ENCODE measurements around the gene KCNH6.
A peak's percentile ranks its signal among the peaks of the same experiment; 100 is the strongest.

KCNH6 gene

DNA sequence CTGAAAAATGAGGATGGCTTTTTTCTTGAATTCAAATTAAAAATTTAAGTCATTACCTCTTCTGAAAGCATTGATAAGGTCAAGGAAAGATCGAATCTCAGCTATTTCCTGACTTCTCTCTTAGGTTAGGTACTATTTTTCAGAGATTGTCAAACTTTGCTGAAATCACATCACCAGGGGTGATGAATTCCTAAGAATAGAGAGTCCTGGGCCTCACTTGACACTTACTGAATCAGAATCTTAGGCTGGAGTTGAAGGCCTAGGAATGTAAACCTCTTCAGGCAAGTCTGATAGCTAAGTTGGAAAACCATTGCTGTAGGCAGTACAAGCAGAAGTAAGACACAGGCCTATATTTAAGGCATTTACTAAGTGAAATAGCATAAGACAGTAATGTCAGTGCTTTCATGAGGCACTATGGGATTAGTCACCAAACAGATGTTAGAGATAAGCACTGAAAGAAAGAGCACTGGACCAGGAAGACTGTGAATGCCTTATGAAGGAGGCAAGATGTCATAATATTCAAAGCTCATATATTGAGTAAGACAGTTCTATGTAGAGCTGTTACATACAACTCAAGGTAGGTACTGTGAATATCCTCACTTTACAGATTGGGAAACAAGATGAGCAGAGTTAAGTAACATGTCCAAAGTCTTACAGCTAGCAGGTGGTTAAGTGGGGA is 48.6 kb downstream of the KCNH6 start:
- no peaks in the 10 kb centered on the region for H3K27me3 ChIP-seq (replicated peaks; ENCODE audit: insufficient read depth, low read length)
- H3K4me2 ChIP-seq (ENCODE audit: low read depth, low read length), result no peak overlapping the region
- 0 out of 2 replicates have a peak, but pooled peaks cover 3% of the 10 kb centered on the region for H4K20me1 ChIP-seq (ENCODE audit: insufficient read depth, low read length)
- no peak overlapping the region for H3K27ac ChIP-seq (ENCODE audit: low read length)
- no peaks in the 10 kb centered on the region for H3K36me3 ChIP-seq (replicated peaks; ENCODE audit: insufficient read depth, low read length)
- no peak overlapping the region for H3K4me3 ChIP-seq (ENCODE audit: low read length)
- TF ChIP-seq EZH2phosphoT487 (IDR thresholded peaks at IDR 0.05; ENCODE audit: low read length), result no peak
- TF ChIP-seq EZH2 (optimal IDR thresholded peaks at IDR 0.05; ENCODE audit: low read depth, low read length), result no peak
- TF ChIP-seq, protein P1, sequence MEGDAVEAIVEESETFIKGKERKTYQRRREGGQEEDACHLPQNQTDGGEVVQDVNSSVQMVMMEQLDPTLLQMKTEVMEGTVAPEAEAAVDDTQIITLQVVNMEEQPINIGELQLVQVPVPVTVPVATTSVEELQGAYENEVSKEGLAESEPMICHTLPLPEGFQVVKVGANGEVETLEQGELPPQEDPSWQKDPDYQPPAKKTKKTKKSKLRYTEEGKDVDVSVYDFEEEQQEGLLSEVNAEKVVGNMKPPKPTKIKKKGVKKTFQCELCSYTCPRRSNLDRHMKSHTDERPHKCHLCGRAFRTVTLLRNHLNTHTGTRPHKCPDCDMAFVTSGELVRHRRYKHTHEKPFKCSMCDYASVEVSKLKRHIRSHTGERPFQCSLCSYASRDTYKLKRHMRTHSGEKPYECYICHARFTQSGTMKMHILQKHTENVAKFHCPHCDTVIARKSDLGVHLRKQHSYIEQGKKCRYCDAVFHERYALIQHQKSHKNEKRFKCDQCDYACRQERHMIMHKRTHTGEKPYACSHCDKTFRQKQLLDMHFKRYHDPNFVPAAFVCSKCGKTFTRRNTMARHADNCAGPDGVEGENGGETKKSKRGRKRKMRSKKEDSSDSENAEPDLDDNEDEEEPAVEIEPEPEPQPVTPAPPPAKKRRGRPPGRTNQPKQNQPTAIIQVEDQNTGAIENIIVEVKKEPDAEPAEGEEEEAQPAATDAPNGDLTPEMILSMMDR (IDR thresholded peaks at IDR 0.05; ENCODE audit: low read length), result no peak
- H3K4me1 ChIP-seq (ENCODE audit: low read length), result no peaks in the 10 kb centered on the region
- no peak for DNase-seq
- no peak overlapping the region for H3K9ac ChIP-seq (ENCODE audit: low read length)
- H3K9me2 ChIP-seq (replicated peaks; ENCODE audit: insufficient read depth, low read length), result no peaks in the 10 kb centered on the region
- peaks cover 77% of the 10 kb centered on the region for H3K79me2 ChIP-seq (ENCODE audit: low read length)
- H3F3A ChIP-seq (ENCODE audit: insufficient read depth, low read length), result no peaks in the 10 kb centered on the region
- H2AFZ ChIP-seq (ENCODE audit: low read length), result no peak overlapping the region
- no peaks in the 10 kb centered on the region for H3K9me3 ChIP-seq (replicated peaks; ENCODE audit: insufficient read depth, low read length)

GRCh38 chr17:63573634-63574033 is 50.5 kb downstream of the KCNH6 start:
- Histone ChIP-seq H3F3A (ENCODE audit: insufficient read depth, low read length) (no peaks in the 10 kb centered on the region), H3K27me3 (replicated peaks; ENCODE audit: insufficient read depth, low read length) (no peaks in the 10 kb centered on the region), H4K20me1 (ENCODE audit: insufficient read depth, low read length) (peaks cover 8% of the 10 kb centered on the region; the same call in 1 of the 2 replicates), H3K4me3 (ENCODE audit: low read length) (no peak overlapping the region), H3K27ac (ENCODE audit: low read length) (no peak overlapping the region), H3K79me2 (ENCODE audit: low read length) (peaks cover 74% of the 10 kb centered on the region), H3K9me2 (replicated peaks; ENCODE audit: insufficient read depth, low read length) (no peaks in the 10 kb centered on the region), H3K4me1 (ENCODE audit: low read length) (no peaks in the 10 kb centered on the region), H3K9ac (ENCODE audit: low read length) (no peak overlapping the region), H3K9me3 (replicated peaks; ENCODE audit: insufficient read depth, low read length) (no peaks in the 10 kb centered on the region), H2AFZ (ENCODE audit: low read length) (no peak overlapping the region), H3K4me2 (ENCODE audit: low read depth, low read length) (no peak overlapping the region), H3K36me3 (replicated peaks; ENCODE audit: insufficient read depth, low read length) (no peaks in the 10 kb centered on the region)
- TF ChIP-seq EZH2 (optimal IDR thresholded peaks at IDR 0.05; ENCODE audit: low read depth, low read length), result no peak
- TF ChIP-seq, protein P1 (IDR thresholded peaks at IDR 0.05; ENCODE audit: low read length), result peak; percentile 5; the same call in 1 of the 2 replicates
- DNase-seq, result no peak

GRCh38 chr17:63578027-63578768 is 55.0 kb downstream of the KCNH6 start:
- Histone ChIP-seq H2AFZ (ENCODE audit: low read length) (no peak overlapping the region), H3K36me3 (replicated peaks; ENCODE audit: insufficient read depth, low read length) (peaks cover 5% of the 10 kb centered on the region; the same call in 1 of the 2 replicates), H3K27ac (ENCODE audit: low read length) (no peak overlapping the region), H3K9me3 (replicated peaks; ENCODE audit: insufficient read depth, low read length) (no peaks in the 10 kb centered on the region), H3K4me1 (ENCODE audit: low read length) (no peaks in the 10 kb centered on the region), H3K4me3 (ENCODE audit: low read length) (no peak overlapping the region), H3F3A (ENCODE audit: insufficient read depth, low read length) (no peaks in the 10 kb centered on the region), H3K9ac (ENCODE audit: low read length) (no peak overlapping the region), H3K79me2 (ENCODE audit: low read length) (peaks cover 49% of the 10 kb centered on the region), H3K9me2 (replicated peaks; ENCODE audit: insufficient read depth, low read length) (no peaks in the 10 kb centered on the region), H4K20me1 (ENCODE audit: insufficient read depth, low read length) (peaks cover 11% of the 10 kb centered on the region; the same call in 1 of the 2 replicates), H3K27me3 (replicated peaks; ENCODE audit: insufficient read depth, low read length) (no peaks in the 10 kb centered on the region), H3K4me2 (ENCODE audit: low read depth, low read length) (no peak overlapping the region)
- TF ChIP-seq EZH2phosphoT487 (IDR thresholded peaks at IDR 0.05; ENCODE audit: low read length) (no peak), EZH2 (optimal IDR thresholded peaks at IDR 0.05; ENCODE audit: low read depth, low read length) (no peak)
- TF ChIP-seq, protein P1 (IDR thresholded peaks at IDR 0.05; ENCODE audit: low read length), result no peak
- DNase-seq, result no peak
